ENCODE measurements around the gene WFIKKN2.

WFIKKN2 gene

DNA sequence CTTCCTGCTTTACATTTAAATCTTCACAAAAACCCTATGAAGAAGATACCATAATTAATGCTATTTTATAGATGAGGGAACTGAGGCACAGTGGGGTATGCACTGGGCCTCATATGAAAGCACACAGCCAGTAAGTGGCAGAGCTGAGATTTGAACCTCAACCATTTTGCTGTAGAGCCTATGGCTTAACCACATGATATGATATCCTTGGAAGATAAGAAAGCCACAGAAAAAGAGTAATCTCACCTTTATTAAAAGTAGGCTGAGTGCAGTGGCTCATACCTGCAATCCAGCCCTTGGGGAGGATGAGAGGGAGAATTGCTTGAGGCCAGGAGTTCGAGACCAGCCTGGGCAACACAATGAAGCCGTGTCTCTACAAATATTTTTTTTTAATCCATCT lies 45.8 kb downstream of the WFIKKN2 start:
- no peak for DNase-seq

DNA sequence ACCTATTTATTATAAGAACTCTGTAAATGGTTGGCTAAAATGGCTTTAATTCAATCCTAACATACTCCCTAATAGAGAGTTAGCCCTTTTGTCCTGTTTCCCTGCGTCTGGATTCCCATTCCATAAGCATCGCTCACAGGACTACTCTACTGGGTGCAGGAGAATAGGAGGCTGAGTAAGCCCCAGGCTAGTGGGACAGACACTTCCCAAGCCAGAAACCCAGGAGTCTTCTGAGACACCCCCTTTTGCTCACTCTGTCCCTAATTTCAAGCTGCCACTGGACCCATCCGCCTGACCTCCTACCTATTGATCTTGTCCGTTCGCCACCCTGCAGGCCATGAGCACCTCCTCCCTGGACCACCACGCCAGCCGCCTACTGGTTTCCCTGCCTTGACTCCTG lies 47.5 kb downstream of the WFIKKN2 start:
- DNase-seq = no peak

DNA sequence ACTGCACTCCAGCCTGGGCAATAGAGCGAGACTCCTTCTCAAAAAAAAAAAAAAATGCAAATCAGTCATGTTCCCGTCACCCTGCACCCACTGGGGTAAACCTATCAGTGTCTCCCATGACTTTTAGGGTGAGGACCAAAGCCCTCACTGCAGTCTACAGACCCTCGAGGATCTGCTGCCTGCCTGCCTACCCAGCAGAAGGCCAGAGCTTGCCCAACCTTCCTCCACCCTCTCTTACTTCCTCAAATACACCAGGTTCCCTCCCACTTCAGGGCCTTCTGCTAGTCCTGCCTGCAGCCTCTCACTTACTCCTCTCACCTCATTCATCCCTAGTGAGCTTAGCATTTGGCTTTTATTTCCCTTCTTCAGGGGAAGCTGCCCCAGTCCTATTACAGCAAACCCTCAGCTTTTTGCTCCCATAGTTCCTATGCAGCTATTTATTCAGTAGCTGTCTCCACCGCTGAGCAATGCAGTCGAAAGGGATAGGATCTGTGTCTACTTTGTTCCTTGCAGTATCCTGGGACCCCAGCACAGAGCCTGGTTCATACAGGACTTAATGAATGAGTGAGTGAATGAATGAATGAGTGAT lies 48.6 kb downstream of the WFIKKN2 start:
- DNase-seq = no peak

DNA sequence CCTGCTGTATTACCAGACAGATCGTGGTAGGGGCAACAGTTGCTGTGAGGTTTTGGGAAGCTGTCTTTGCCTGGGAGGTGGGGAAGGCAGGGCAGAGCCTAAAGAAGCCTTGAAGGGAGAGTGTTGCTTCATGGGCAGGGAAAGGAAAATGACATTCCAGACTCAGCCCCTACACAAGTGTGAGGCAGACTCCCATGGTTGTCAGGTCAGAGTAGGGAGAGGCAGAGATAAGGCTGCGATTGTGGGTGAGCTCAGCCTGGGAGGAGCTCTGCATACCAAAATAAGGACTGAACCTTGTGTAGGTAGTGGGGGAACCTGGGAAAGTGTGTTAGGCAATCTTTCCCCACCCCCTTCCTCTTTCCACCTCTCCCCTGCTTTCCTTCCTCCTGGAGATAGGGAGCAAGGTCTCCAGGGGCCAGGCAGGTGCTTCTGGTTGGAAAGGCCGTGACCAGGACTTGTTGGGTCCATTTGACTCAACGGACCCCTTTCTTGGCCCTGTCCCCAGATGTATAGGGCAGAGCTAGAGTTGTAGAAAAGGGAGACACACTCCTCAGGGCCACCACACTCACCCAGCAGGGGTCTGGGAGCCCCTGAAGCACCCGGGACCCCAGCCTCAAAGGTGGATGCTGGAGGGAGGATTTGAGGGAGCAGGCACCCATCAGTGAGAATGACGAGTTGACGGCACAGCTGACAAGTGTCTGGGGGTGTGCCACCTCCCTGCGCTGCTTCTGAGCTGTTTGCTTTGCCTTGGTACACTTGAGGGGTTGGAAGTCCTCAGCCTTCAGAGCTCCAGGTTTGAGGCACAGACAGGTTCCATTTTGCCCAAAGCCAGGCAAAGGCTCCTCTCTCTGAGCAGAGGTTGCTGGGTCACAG lies 49.3 kb downstream of the WFIKKN2 start:
- no peak for DNase-seq

DNA sequence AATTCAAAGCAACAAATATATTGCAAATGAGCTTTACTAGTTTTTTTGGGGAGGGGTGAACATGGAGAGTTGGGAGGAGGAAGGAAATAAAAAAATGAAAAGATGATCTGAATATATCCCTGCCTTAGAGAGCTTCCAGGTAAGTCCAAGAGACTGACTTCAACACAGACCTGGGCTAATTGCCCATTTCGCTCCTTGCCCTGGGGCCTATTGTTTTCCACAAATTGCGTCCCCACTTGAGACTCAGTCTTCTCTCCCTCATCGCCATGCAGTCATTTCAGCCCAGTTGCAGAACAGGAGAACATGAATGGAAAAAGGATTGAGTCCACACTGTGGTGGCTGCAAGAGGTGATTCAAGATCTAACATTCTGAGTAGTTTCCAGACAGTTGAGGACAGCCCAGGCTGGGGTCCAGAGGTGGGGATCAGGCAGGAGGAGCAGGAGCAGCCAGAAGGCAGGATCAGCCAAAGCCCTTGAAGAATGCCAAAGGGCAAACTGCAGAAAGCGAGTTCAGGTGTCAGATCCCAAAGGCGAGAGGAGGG lies 52.4 kb downstream of the WFIKKN2 start:
- DNase-seq = no peak

DNA sequence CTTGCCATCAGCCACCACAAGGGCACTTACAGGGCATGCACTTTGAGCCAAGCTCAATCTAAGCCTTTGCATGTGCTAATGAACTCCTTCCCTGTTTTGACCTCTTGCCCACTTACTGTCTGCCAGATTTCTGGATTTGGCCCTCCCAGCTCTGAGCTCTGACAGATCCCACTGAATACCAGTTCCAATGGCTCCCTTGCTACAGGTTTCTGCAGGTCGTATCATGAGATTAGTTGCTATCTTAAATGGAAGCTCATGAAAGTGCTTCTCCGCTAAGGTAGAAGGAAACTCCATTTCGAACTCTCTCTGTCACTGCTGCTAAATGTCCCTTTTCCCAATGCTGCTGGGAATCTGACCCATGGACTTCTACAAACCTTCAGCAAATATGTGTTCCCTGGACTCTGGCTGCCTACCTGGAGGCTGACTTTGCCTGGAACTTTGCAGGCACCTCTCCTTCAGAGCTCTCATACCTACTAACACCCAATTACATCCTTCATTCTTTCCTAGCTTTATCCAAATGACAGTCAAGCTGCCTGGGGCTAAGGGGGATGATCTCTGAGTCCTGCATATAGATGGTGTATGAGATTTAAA lies 54.2 kb downstream of the WFIKKN2 start:
- no peak for DNase-seq

DNA sequence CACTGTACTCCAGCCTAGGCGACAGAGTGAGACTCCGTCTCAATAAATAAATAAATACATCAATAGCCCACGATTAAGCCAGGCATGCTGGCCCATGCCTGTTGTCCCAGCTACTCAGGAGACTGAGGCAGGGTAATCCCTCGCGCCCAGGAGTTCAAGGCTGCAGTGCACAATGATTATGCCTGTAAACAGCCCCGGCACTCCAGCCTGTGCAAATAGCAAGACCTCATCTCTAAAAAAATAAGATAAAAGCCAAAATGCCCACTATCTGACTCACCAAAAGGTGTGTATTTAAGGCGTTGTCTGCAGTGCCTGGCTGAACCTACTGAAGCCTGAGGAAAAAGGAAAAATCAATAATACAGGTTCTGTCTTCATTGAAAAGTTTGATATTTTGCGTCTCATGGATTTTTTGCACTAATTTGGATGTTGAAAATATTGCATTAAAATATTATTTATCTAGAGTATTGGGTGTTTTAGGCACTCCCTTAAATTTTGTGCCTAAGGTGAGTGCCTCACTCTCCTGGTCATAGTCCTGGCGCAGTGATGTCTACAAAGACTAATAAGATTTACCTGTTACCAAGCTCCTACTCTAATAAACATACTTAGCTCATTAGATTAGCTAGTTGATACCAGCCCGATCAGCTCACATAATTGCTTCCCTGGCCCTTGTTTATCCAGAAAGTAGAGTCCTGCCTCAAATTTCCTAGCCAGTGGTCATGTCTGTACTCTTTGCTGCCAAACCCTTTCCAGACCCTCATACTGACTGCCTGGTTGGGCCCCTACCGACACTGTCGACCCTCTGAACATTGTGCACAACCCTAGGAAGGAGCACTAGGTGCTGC lies 55.5 kb downstream of the WFIKKN2 start:
- no peak for DNase-seq

DNA sequence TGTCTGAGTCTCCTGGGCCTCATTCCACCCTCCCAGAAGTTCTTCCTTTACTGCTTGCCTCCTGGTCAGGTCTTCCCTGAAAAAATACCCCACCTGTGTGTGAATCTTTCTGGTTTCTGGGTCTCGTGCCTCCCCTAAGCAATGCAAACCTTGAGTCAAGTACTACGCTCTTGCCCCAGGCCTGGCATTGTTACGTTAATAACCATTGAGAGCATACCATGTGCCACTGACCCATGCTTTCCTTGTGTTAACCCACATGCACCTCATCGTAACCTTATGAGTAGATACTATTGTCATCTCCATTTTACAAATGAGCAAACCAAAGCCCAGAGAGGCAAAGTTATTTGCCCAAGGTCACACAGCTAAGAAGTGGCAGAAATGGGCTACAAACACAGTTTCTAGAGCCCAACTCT lies 56.2 kb downstream of the WFIKKN2 start:
- DNase-seq = no peak

All from T-helper 1 cell (primary cell).